Mesothelial cell of epicardium (in vitro differentiated cells): ENCODE results near the gene HYAL3. TPM values are rescaled to one million over a fixed set of nuclear protein-coding genes. Genes with fewer than 3 reads are reported as not detected.
A peak's percentile ranks its signal among the peaks of the same experiment; 100 is the strongest.

Source experiments
- DNase-seq, 2 experiments: peaks; one replicate each; pipeline ENCODE4 v3.0.0; 2021; ENCODE audit warnings: low spot score in 2 of 2; ENCODE audit not compliant: unreplicated experiment in 2 of 2
- H3K27ac Mint-ChIP-seq: 2 replicates; pipeline ENCODE4 v1.8.0; 2021; ENCODE audit warnings: mixed read lengths
- H3K27me3 Mint-ChIP-seq: 2 replicates; pipeline ENCODE4 v1.8.0; 2021; ENCODE audit warnings: low read depth, mixed read lengths
- H3K36me3 Mint-ChIP-seq: 2 replicates; pipeline ENCODE4 v1.8.0; 2021; ENCODE audit warnings: mixed read lengths
- H3K4me1 Mint-ChIP-seq: 2 replicates; pipeline ENCODE4 v1.8.0; 2021; ENCODE audit warnings: mixed read lengths
- H3K4me3 Mint-ChIP-seq: 2 replicates; pipeline ENCODE4 v1.8.0; 2021; ENCODE audit warnings: mild to moderate bottlenecking, moderate library complexity, mixed read lengths
- H3K9me3 Mint-ChIP-seq: 2 replicates; pipeline ENCODE4 v1.8.0; 2021; ENCODE audit warnings: mixed read lengths
- CTCF ChIP-seq: fragments of 200-600 bp; sonication (generic); IDR thresholded peaks from one replicate; pipeline ENCODE4 v1.5.0; 2021; ENCODE audit warnings: antibody characterized with exemption; ENCODE audit not compliant: unreplicated experiment
- total RNA-seq: library from RNA; stranded (reverse); gene quantifications from 3 replicates; pipeline ENCODE4 v1.2.1, GENCODE V29; 2021

HYAL3 gene
- total RNA-seq, 1 donor from 2014 or later = 2.9 TPM

GRCh38 chr3:50294492-50295403 is 4.5 kb downstream of the HYAL3 start:
- no peak for TF ChIP-seq CTCF
- Mint-ChIP-seq H3K4me1 (peaks cover 24% of the 10 kb centered on the region), H3K36me3 (peaks cover 1% of the 10 kb centered on the region), H3K27ac (no peak overlapping the region), H3K9me3 (no peaks in the 10 kb centered on the region), H3K4me3 (no peak overlapping the region), H3K27me3 (no peaks in the 10 kb centered on the region)
- DNase-seq = no peak

- DNase-seq = no peak
Measured at GRCh38 chr3:50294089-50294488, 5.1 kb downstream of the HYAL3 start.

DNA sequence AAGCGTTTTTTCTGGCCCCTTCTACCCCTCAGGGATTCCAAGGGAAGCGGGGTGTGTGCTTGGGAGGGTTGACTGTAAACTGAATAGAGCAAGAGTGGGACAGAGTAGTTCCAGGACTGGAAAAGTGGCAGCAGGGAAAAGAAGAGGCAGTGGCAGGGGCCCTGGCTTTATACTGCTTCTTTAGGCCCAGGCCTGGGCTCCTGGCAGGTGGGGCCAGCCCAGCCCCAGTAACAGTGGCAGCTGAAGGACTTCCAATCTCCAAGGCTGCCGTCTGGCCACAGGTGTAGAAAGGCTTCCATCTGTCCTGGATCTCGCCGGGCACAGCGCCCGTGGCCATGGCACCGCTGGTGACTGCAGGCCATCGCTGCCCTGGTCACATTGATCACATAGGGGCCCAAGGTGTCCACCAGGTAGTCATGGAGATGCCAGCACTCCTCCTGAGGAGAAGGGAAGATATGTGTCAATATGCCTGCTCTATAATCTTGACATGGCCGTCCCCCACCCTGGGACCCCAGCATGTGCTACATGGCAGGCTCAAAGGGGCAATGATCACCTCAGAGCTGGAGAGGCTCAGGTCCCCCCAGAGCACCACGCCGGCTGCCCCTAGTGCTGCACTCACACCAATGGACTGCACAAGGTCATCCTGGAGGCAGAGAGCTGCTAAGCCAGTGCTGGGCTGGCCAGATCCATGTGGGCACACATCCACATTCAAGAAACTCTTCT is 6.0 kb downstream of the HYAL3 start:
- no peaks in the 10 kb centered on the region for H3K9me3 Mint-ChIP-seq
- no peak for DNase-seq
- peak overlapping the region; percentile 68 for H3K4me3 Mint-ChIP-seq
- peak overlapping the region; percentile 94 for H3K27ac Mint-ChIP-seq
- H3K27me3 Mint-ChIP-seq = no peaks in the 10 kb centered on the region
- peaks cover 1% of the 10 kb centered on the region for H3K36me3 Mint-ChIP-seq
- H3K4me1 Mint-ChIP-seq = peaks cover 17% of the 10 kb centered on the region
- no peak for TF ChIP-seq CTCF

More at GRCh38 chr3:50294089-50294488, 5.1 kb downstream of the HYAL3 start:
- Mint-ChIP-seq H3K27me3 (no peaks in the 10 kb centered on the region), H3K36me3 (peaks cover 1% of the 10 kb centered on the region), H3K27ac (no peak overlapping the region), H3K9me3 (no peaks in the 10 kb centered on the region), H3K4me1 (peaks cover 22% of the 10 kb centered on the region), H3K4me3 (no peak overlapping the region)
- TF ChIP-seq CTCF = no peak

- DNase-seq = peak; percentile 86 to 91
- Mint-ChIP-seq H3K27me3 (no peaks in the 10 kb centered on the region), H3K36me3 (peaks cover 1% of the 10 kb centered on the region), H3K27ac (peak within 1 kb of the TSS; percentile 94), H3K4me3 (peak within 1 kb of the TSS; percentile 68), H3K4me1 (peaks cover 13% of the 10 kb centered on the region), H3K9me3 (no peaks in the 10 kb centered on the region)
- no peak for TF ChIP-seq CTCF
Measured at GRCh38 chr3:50292159-50293078, 6.8 kb downstream of the HYAL3 start, which contains the start of gene IFRD2. IFRD2 (minus strand) TSS chr3:50292429; CDS start chr3:50292274, 155 bp downstream.

- Mint-ChIP-seq H3K4me3 (peak overlapping the region; percentile 36), H3K36me3 (peaks cover 1% of the 10 kb centered on the region), H3K27me3 (no peaks in the 10 kb centered on the region), H3K9me3 (no peaks in the 10 kb centered on the region), H3K4me1 (peaks cover 13% of the 10 kb centered on the region), H3K27ac (no peak overlapping the region)
- no peak for DNase-seq
- TF ChIP-seq CTCF = no peak
Measured at GRCh38 chr3:50290161-50290641, 9.0 kb downstream of the HYAL3 start.
